T47D (cell line): ENCODE data around the gene NQO1.

Source experiments
- DNase-seq, 2 experiments: peaks; one replicate each; pipeline versions ENCODE4 v3.0.0 to v3.0.0-alpha.2; 2011 to 2012; ENCODE audit warnings: low read depth in 1 of 2, low spot score in 1 of 2
- JUND ChIP-seq: IDR thresholded peaks from 2 replicates; pipeline ENCODE4 v1.6.1; 2012; ENCODE audit warnings: low read depth
- in situ Hi-C: cut with HindIII; loops from 2 replicates; pipeline ENCODE4 v1.10.0; 2016; ENCODE audit warnings: low sequenced_read_pairs, low pct_unique_long_range_greater_than_20kb

The NQO1 gene

DNA sequence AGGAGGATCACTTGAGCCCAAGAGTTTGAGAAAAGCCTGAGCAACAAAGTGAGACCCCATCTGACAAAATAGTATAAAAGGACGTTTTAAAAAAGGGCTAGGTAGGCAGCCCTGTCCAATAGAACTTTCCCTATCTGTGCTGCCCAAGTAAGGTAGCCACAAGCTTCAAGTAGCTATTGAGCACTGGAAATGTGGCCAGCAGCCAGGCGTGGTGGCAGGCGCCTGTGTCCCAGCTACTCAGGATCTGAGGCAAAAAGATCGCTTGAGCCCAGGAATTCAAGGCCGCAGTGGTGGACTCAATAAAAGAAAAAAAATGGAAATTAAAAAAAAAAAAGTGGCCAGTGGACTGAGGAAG, 1.5 kb upstream of the NQO1 start:
- in situ Hi-C loops = no loop called here
- peak in 1 of 2 experiments; percentile 59 for DNase-seq
- no peak for TF ChIP-seq JUND

DNA sequence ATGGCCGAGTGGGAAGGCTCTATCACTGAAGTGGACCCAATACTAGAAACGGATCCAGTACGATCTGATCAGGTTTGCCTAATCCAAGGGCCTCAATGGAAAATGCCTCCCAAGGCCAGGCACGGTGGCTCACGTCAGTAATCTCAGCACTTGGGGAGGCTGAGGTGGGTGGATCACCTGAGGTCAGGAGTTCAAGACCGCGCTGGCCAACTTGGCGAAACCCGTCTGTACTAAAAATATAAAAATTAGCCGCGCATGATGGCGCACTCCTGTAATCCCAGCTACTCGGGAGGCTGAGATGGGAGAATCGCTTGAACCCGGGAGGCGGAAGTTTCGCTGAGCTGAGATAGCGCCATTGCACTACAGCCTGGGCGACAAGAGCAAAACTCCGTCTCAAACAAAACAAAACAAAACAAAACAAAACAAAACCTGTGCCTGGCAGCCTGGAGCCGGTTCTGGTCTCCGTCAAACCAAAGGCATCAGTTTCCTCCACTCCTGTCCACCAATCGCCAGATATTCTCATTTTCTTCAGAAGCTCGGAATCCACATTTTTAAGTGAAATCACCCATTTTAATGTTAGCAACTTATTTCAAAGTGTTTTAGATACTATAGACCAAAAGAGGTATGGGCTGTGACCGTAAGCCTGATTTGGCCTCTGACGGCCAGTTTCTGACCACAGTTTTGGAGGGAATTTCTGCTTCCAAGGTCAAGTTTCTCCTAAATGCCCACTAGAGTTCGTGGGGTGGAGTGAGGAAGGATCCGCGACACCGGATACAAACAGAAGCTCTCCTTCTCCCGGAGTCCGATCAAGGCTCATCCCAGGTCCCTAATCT, 664 bp downstream of the NQO1 start:
- peak in 1 of 2 experiments; percentile 27 for DNase-seq
- in situ Hi-C loops = no loop called here
- TF ChIP-seq JUND = no peak

GRCh38 chr16:69724981-69725479, 1.3 kb downstream of the NQO1 start:
- in situ Hi-C loops = no loop called here
- peak in 1 of 2 experiments; percentile 21 for DNase-seq
- no peak for TF ChIP-seq JUND

GRCh38 chr16:69724414-69724873, 1.9 kb downstream of the NQO1 start:
- in situ Hi-C loops = no loop called here
- no peak for DNase-seq
- no peak for TF ChIP-seq JUND

DNA sequence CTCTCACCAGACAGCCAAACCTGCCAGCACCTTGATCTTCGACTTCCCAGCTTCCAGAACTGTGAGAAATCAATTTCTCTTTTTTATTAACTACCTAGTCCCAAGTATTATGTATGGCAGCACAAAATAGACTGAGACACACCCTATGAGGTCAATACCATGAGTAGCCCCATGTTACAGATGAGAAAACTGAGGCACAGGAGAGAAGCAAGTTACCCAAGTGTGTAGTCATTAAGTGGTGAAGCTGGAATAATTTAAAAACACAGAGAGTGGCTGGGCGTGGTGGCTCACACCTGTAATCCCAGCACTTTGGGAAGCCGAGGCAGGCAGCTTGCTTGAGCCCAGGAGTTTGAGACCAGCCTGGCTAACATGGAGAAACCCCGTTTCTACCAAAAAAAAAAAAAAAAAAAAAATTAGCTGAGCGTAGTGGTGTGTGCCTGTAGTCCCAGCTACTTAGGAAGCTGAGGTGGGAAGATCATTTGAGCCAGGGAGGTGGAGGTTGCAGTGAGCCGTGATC, 4.9 kb downstream of the NQO1 start:
- DNase-seq = no peak
- in situ Hi-C loops = no loop called here
- TF ChIP-seq JUND = no peak

DNA sequence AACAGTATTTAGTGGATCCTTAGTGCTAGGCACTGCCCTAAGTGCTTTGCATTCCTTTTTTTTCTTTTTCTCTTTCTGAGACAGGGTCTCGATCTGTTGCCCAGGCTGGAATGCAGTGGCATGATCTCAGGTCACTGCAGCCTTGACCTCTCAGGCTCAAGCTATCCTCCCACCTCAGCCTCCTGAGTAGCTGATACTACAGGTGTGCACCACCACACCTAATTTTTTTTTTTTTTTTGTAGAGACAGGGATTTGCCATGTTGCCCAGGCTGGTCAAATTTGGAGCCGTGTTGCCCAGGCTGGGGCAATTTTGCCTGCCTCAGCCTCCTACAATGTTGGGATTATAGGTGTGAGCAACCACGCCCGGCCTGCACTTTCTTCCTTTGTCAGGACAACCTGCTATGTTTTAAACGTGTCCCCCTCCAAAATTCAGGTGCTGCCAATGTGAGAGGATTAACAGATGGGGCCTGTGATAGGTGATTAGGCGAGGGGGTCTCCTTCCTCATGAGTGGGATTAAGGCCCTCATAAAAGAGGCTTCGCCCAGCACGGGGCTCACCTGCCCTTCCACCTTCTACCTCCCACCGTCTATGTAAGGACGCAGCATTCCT, 5.4 kb downstream of the NQO1 start:
- in situ Hi-C loops = no loop called here
- TF ChIP-seq JUND = no peak
- no peak for DNase-seq

GRCh38 chr16:69718111-69718764, 8.1 kb downstream of the NQO1 start:
- no peak for DNase-seq
- TF ChIP-seq JUND = no peak
- in situ Hi-C loops = no loop called here

GRCh38 chr16:69717066-69717465, 9.3 kb downstream of the NQO1 start:
- no peak for TF ChIP-seq JUND
- in situ Hi-C loops = no loop called here
- no peak for DNase-seq

DNA sequence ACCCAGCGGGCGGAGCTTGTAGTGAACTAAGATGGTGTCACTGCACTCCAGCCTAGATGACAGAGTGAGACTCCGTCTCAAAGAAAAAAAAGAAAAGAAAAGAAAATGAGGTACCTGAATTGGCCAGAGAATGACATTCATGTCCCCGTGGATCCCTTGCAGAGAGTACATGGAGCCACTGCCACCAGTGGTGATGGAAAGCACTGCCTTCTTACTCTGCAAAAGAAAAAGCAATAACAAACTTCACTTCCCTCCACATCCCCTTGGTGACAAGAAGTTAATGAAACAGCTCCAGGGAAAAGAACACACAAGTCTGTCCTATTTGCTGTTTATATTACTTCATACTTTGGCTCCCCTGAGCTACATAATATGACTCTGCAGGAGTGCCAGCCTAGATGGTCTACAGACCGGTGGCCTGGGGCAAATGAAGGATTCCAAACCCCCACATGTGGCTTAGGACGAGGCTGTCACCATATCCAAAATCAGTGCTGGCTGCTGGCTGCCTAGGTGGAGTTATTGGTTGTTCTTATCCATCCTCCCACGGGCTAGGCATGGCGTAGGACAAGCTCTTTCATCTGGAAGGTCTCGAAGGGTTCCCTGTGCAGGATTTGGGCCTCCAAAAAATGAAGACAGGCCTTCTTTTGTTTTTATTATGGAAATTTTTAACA, 13.3 kb downstream of the NQO1 start:
- TF ChIP-seq JUND = no peak
- DNase-seq = peak in 1 of 2 experiments; percentile 37
- in situ Hi-C loops = no loop called here

- in situ Hi-C loops = no loop called here
- DNase-seq = no peak
- TF ChIP-seq JUND = no peak
These were observed 14.1 kb downstream of the NQO1 start for GRCh38 chr16:69712277-69712676.

GRCh38 chr16:69711115-69711740, 15.1 kb downstream of the NQO1 start:
- in situ Hi-C loops = no loop called here
- no peak for TF ChIP-seq JUND
- peak in 1 of 2 experiments; percentile 71 for DNase-seq
